Testis (tissue), 2 donors: ENCODE data around the gene MS4A18.

ENCODE experiments used
- CTCF ChIP-seq, 3 experiments: fragments of 450-650 bp in 2 of 3; fragments of 200-600 bp in 1 of 3; sonication (generic) in 1 of 3; IDR thresholded peaks; one replicate each; pipeline ENCODE4 v1.5.1; 2016 to 2019; ENCODE audit warnings: antibody characterized with exemption in 3 of 3, mild to moderate bottlenecking in 2 of 3, moderate library complexity in 1 of 3
- POLR2A ChIP-seq: fragments of 450-650 bp; IDR thresholded peaks from one replicate; pipeline ENCODE4 v1.6.1; 2017; ENCODE audit warnings: antibody characterized with exemption, mild to moderate bottlenecking, moderate library complexity

GRCh38 chr11:60720460-60720859, 4.1 kb upstream of the MS4A18 start:
- TF ChIP-seq CTCF (IDR thresholded peaks at IDR 0.05), result no peak
- TF ChIP-seq POLR2A, result no peak
